C4-2B (cell line): ENCODE measurements around the gene IL10.

Experiments
- ZFX ChIP-seq: fragments of 450-650 bp; IDR thresholded peaks from 2 replicates; pipeline ENCODE4 v1.6.1; 2017
- TF ChIP-seq, protein P1 (sequence below): fragments of 450-650 bp; conservative IDR thresholded peaks from 2 replicates; pipeline ENCODE4 v1.5.1; 2017; ENCODE audit warnings: mild to moderate bottlenecking

DNA sequence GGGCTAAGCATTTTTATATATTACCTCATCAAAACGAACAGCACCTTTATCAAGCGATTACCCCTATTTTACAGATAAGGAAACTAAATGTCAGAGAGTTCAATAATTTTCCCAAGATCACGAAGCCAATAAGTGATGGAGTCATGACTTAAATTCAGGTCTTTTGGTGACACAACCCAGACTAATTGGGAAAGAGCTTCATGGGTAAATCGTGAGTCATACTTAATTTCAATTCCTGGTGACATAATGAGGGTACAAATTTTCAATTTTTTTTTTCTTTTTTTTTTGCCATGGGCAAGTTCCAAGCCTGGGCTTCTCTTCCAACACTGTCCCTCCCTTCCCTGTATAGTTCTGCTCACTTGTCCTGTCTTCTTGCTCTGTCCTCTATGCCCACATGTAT lies 30.1 kb upstream of the IL10 start:
- no peak for TF ChIP-seq ZFX
- TF ChIP-seq, protein P1, sequence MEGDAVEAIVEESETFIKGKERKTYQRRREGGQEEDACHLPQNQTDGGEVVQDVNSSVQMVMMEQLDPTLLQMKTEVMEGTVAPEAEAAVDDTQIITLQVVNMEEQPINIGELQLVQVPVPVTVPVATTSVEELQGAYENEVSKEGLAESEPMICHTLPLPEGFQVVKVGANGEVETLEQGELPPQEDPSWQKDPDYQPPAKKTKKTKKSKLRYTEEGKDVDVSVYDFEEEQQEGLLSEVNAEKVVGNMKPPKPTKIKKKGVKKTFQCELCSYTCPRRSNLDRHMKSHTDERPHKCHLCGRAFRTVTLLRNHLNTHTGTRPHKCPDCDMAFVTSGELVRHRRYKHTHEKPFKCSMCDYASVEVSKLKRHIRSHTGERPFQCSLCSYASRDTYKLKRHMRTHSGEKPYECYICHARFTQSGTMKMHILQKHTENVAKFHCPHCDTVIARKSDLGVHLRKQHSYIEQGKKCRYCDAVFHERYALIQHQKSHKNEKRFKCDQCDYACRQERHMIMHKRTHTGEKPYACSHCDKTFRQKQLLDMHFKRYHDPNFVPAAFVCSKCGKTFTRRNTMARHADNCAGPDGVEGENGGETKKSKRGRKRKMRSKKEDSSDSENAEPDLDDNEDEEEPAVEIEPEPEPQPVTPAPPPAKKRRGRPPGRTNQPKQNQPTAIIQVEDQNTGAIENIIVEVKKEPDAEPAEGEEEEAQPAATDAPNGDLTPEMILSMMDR: no peak
